GM13977 (cell line): Measurements from ENCODE around the gene SRR.

ENCODE experiments used
- DNase-seq: peaks from one replicate; pipeline ENCODE4 v3.0.0; 2012; ENCODE audit warnings: low spot score
- in situ Hi-C: fragments of 300-500 bp; cut with MboI; formaldehyde crosslinking; loops from one replicate; pipeline ENCODE4 v1.12.0; 2022; ENCODE audit warnings: low sequenced_read_pairs, low pct_unique_long_range_greater_than_20kb, mixed read lengths, inconsistent platforms; ENCODE audit not compliant: unreplicated experiment
- TF ChIP-seq, protein P1 (sequence below): IDR thresholded peaks from 2 replicates; pipeline ENCODE4 v1.5.1; 2012; ENCODE audit warnings: mild to moderate bottlenecking, control low read depth; ENCODE audit not compliant: insufficient read depth; ENCODE audit errors: extremely low read depth, missing control alignments

The SRR gene

GRCh38 chr17:2344528-2344927 lies 40.8 kb downstream of the SRR start:
- in situ Hi-C loops = no loop called here
- no peak for DNase-seq
- TF ChIP-seq, protein P1, sequence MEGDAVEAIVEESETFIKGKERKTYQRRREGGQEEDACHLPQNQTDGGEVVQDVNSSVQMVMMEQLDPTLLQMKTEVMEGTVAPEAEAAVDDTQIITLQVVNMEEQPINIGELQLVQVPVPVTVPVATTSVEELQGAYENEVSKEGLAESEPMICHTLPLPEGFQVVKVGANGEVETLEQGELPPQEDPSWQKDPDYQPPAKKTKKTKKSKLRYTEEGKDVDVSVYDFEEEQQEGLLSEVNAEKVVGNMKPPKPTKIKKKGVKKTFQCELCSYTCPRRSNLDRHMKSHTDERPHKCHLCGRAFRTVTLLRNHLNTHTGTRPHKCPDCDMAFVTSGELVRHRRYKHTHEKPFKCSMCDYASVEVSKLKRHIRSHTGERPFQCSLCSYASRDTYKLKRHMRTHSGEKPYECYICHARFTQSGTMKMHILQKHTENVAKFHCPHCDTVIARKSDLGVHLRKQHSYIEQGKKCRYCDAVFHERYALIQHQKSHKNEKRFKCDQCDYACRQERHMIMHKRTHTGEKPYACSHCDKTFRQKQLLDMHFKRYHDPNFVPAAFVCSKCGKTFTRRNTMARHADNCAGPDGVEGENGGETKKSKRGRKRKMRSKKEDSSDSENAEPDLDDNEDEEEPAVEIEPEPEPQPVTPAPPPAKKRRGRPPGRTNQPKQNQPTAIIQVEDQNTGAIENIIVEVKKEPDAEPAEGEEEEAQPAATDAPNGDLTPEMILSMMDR = no peak

- TF ChIP-seq, protein P1 = no peak
- in situ Hi-C loops = no loop called here
- DNase-seq = no peak
These were observed 42.7 kb downstream of the SRR start for GRCh38 chr17:2346475-2346874.

DNA sequence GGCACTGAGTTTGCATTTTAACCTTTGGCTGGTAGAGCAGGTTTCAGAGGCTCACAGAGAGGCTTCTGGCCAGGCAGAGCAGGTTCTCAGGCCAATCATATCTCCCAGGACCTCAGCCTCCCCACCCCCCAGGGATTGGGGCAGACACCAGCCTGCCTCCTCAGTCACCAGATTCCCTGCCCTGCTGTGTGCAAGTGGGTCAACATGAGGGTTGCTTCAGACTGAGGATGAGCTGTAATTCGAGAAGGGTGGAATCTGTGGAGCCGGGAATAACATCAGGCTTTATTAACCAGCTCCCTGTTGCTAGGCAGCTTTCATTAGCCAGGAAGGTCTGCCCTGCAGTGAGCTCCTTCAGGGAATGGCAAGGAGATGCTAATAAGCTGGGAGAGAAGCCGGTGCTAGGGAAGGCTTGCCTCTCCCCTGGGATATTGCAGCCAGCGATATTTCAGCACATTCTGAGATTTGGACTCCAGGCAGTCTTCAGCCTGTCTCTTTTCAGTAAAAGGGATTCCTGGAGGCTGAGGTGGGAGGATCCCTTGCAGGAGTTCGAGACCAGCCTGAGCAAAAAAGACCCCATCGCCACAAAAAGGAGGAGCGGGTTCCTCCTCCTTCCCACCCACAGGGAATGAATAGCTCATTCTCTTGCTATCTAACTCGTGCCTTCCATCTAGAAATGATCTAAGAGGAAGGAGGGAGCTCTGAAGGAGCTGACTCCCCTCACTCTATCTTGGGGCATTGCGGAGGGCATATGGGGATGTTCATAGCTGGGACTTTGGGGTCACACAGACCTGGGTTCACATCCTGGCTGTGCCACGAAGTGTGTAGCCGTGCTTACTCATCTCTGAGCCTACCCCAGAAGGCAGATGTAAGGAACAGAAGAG lies 44.3 kb downstream of the SRR start:
- no peak for DNase-seq
- TF ChIP-seq, protein P1 = no peak
- in situ Hi-C loops = no loop called here

GRCh38 chr17:2351269-2351668 lies 47.5 kb downstream of the SRR start:
- TF ChIP-seq, protein P1 = no peak
- no peak for DNase-seq
- in situ Hi-C loops = no loop called here

DNA sequence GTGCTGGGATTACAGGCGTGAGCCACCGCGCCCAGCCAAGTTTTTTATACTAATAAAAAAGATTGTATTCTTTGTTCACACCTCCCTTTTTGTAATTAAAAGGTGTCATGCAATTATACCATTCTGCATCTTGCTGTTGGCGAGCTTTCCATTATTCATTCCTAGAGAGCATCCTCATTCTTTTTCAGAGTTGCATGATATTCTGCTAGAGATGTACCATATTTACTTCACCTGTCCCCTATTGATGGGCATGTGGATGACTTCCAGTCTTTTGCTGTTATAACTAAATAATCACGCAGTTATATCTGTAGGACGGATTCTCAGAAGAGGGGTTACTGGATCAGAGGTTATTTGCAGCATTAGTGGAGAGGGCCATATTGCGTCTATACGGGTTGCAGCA lies 50.6 kb downstream of the SRR start:
- TF ChIP-seq, protein P1 = no peak
- in situ Hi-C loops = no loop called here
- no peak for DNase-seq

GRCh38 chr17:2357237-2357636 lies 53.5 kb downstream of the SRR start:
- TF ChIP-seq, protein P1 = no peak
- no peak for DNase-seq
- in situ Hi-C loops = no loop called here

GRCh38 chr17:2357931-2358434 lies 54.2 kb downstream of the SRR start:
- in situ Hi-C loops = no loop called here
- TF ChIP-seq, protein P1 = no peak
- DNase-seq = no peak
